Midbrain (tissue), 1 donor: ENCODE measurements around the gene SLC25A33.

Experiments
- DNase-seq: peaks from one replicate; lab custom pipeline; 2025; lab: John Stamatoyannopoulos, UW

Gene SLC25A33

DNA sequence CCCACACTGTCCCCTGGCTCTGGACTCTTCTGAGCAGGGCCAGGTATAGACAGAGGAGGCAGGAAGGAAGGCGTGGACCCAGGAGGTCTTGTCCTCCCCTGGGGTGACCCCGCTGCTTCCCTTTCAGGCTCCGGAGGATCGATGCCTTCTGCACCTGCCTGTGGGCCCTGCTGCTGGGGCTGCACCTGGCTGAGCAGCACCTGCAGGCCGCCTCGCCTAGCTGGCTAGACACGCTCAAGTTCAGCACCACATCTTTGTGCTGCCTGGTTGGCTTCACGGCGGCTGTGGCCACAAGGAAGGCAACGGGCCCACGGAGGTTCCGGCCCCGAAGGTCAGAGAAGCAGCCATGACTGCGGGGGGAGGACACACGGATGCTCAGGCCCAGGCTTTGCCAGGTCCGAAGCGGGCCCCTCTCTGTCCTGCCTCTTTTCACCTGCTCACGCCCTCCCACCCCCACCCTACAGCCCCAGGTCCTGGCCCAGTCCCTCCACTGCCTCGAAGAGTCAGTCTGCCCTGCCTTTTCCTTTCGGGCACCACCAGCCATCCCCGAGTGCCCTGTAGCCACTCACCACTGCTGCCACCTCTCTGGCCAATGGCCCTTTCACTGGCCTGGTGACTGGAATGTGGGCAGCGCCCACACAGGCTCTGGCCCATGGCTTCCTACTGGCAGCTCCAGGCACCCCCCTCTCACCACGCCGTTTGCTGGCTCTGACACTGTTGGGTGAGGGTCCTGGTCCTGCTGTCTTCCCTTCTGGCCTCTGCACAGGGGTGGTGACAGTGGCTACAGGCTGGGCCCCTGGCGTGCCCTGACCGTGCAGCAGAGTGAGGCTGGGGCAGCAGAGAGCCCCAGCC is 62.9 kb downstream of the SLC25A33 start:
- DNase-seq = no peak

- DNase-seq = no peak
These were observed 63.5 kb downstream of the SLC25A33 start for GRCh38 chr1:9602794-9603167.

DNA sequence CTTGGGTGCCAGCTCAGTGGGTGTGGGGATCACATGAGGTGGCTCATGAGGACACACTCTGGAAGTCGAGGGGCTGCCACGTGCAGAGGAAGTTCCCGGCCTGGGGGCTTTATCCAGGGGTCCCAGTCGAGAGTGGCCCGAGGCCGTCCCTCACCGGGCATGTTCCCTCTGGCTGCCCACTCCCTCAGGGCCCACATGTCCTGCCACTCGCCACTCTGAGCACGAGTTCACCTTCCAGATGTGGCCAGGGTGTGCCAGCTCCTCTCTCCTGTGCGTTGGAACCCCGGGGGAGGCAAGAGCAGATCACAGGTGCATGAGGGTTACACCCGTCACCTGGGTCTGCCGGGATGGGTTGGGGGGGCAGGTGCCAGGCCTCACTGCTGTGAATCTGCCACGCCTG is 64.0 kb downstream of the SLC25A33 start:
- no peak for DNase-seq

GRCh38 chr1:9603766-9604753 is 64.8 kb downstream of the SLC25A33 start:
- DNase-seq = no peak

GRCh38 chr1:9604836-9605235 is 65.6 kb downstream of the SLC25A33 start:
- no peak for DNase-seq

- no peak for DNase-seq
These were observed 66.7 kb downstream of the SLC25A33 start for GRCh38 chr1:9605946-9606455.

DNA sequence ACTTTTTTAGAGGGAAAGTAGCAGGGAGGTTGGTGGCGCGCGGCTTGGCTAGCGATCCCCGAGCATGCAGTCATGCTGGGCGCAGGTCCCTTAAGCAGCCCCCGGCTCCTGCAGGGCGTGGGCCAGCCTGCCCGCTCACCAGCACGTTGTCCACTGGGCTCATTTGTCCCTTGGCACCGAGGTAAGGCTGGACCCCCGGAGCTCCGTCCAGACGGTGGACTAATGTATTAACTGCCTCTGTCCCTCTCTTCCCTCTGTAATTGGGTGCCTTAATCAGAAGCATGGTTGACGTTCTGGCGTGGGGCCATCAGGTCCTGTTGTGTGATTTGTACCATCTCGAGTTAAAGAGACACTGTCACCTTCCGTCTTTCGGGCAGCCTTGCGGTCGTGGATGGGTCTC is 67.2 kb downstream of the SLC25A33 start:
- DNase-seq = no peak

DNA sequence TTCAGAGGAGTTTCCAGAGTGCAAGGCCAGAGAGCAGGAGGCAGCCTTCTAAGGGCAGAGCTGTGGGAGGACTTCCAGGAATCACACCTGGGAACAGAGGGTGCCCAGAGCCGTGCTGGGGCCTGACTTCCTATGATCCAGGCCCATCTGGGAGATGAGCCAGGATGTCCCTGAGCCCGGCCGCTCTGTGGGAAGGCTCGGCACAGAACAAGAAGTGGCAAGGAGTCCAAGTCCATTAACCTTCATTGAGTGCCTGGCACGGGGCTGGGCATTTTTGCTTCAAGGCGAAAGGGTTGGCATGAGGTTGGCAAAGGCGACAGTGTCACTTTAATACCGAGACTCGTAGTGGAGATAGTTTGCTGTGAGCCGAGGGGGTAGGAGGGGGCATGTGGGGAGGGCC is 67.7 kb downstream of the SLC25A33 start:
- DNase-seq = peak; percentile 36

DNA sequence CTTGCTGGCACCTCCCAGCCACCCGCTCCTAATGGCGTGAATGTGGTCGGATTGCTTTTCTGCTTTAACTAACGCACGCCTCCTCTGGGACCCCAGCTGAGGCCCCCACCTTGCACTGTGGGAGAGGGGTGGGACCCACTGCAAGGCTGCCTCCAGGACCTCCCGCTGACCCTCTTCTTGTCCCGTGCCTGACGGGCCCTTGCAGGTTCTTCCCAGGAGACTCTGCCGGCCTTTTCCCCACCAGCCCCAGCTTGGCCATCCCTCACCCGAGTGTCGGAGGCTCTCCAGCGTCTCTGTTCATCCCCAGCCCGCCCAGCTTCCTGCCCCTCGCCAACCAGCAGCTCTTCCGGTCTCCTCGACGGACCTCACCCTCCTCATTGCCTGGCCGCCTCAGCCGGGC is 68.1 kb downstream of the SLC25A33 start:
- no peak for DNase-seq

DNA sequence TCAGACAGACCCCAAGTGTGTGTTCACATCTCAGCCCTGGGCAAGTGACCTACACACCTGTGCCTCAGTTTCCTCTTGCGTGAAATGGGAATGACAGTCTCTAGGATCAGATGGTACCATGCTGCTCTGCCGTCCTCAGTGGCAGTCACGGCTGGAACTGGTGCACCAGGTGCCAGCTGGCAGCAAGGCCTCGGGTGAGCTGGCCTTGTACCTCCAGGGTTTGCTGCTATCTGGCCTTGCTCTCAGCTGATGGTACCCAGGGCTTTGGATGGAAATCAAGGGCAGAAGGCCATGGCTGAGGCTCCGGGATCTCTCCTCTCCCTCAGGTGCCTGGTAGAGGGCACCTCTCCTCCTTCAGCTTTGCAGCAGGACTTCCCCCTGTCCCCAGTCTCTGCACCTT is 70.7 kb downstream of the SLC25A33 start:
- no peak for DNase-seq

DNA sequence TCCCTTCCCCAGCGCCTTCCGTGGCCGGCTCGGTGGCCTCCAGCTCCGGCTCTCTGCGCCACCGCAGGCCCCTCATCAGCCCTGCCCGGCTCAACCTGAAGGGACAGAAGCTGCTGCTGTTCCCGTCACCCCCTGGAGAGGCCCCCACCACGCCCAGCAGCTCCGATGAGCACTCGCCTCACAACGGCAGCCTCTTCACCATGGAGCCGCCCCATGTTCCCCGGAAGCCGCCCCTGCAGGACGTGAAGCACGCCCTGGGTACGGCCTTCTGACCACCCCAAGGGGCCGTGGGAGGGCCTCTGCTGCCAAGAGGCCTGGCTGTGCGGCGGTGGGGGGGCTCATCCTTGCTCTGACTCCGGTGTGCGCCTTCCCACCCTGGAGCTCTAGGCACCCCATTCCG is 71.3 kb downstream of the SLC25A33 start:
- no peak for DNase-seq

DNA sequence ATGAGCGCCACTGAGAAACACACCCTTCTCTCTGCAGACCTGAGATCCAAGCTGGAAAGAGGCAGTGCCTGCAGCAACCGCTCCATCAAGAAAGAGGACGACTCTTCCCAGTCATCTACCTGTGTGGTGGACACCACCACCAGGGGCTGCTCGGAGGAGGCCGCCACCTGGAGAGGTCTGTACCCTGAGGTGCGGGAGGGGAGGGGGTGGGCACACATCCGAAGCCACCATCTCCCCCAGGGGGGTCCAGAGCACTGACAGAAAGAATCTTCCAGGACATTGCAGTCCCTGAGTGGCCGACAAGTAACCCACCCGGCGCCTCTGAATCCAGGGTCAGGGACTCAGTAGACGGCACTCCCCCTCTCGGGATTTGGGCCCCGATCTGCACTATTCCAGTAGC is 72.5 kb downstream of the SLC25A33 start:
- DNase-seq = no peak

DNA sequence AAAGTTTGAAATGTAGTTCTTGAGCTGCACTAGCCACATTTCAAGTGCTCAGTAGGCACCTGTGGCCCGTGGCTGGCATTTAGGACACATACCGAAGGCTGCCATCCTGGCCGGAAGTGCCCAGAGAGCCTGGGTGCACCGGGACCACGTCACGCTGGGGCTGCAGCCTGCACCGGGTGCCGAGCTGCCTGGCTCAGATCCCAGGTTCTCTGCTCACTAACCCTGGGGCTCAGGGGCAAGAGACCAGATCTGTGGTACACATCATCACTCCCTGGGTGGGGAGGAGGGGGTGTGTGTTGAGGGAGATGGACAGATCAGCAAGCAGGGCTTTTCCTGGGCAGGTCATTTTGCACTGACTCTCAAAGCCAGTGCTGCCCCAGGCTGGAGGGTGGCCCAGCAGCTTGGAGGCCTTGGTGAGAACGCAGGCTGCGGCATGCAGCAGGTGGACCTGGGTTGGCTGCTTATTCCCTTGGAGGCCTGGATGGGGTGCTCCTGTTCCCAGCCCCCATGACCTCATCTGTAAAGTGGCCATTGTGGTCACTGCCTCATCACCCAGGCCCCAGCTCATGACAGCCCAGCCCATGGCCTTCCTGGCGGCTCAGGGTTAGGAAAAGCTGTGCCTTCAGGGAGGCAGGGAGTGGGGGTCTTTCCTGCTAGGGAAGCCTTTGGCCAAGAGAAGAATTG is 73.0 kb downstream of the SLC25A33 start:
- DNase-seq = no peak

- no peak for DNase-seq
These were observed 73.8 kb downstream of the SLC25A33 start for GRCh38 chr1:9612871-9613624.

DNA sequence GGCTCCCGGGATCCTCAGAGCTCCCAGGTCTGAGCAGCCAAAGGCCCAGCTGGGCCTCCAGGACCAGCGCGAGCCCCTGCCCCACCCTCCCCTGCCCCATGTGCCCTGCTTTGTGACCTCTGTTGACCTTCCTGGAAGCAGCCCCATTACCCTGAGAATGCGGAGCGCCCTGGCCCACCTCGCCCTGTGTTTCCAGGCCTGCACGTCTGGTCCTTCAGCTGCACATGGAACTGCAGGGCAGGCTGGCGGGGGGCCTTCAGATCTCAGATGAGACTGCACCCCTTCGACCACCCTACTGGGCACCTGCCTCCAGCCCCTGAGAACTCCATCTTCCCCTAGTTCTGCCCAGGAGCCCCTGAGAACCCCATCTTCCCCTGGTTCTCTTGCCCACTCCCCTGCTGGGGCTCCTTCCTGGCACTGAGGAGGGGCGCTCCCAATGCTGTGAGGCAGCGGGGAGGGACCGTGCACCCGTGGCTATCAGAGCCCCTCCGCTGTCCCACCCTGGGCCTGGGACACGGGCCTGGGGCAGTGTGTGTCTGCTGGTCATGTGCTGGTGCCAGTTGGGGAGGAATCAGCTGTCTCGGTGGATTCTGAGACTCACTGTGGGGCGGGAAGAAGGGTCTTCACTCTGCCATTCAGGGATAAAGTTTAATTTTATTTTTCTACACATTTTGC is 74.5 kb downstream of the SLC25A33 start:
- DNase-seq = no peak

DNA sequence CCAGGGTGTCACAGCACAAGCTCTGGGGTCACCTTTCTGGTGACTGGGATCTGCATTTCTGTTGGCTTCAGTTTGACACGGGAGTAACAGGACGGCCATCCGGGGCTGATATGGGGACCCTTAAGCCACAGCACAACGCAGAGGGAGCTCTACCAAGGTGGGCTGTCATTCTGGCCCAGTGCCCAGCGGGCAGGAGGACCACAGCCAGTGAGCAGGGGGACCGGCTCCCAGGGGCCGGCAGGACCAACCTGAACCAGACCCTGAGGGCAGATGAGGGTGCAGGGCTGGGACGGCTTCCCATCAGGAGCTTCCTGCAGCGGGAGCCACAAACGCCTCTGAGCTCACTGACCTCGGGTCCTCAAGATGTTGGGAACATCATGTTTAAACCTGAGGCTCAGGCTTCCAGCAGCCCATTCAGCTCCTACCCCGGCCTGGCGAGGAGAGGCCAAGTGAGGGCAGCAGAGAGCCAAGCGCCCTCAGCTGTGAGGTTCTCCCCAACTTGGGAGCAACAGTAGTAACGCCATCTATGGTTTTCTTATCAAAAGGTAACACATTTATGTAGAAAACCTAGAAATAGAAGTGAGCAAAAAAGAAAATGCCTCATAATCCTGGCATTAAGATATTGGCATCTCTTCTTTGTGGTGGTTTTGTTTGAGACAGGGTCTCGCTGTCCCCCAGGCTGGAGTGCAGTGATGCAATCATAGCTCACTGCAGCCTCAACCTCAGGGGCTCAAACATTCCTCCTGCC is 76.2 kb downstream of the SLC25A33 start:
- DNase-seq = peak; percentile 27

DNA sequence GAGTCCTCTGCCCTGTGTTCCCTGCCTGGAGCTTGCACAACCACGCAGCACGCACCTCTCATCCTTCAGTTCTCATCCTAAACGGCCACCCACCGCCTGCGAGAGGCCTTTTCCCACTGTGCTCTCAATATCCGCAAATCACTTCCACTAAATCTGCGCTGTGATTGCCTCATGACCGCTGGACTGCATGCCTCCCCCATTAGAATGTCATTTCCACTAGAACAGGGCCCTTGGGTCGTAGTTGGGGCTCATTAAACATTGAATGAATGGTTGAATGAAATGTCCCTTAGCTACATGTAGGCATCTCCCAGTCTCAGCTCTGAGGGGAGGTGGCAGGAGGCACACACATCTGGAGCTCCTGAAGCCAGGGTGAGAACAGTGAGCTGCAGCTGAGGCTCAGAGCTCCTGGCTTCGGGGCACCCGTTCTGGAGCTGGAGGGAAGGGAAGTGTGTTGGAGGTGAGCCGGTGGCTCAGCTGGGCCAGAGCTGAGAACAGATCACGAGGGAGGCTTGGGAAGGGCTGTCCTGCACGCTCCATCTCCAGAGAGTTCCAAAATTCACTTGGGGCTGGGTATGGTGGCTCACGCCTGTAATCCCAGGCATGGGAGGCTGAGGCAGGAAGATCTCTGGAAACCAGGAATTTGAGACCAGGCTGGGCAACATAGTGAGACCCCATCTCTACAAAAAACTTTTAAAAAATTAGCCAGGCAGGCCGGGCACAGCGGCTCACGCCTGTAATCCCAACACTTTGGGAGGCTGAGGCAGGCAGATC is 79.8 kb downstream of the SLC25A33 start:
- no peak for DNase-seq

DNA sequence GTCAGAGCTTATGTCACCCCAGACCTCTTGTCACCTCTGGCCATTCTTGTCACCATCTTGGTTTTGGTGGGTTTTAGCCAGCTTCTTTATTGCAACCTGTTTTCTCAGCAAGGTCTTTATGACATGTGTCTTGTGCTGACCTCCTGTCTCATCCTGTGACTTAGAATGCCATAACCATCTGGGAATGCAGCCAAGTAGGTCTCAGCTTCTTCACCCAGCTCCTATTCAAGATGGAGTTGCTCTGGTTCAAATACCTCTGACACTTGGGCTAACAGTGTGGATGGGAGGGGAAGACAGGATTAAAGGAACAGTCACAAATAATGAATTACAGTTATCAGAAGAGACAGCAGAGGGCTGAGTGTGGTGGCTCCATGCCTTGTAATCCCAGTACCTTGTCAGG is 81.8 kb downstream of the SLC25A33 start:
- DNase-seq = no peak

DNA sequence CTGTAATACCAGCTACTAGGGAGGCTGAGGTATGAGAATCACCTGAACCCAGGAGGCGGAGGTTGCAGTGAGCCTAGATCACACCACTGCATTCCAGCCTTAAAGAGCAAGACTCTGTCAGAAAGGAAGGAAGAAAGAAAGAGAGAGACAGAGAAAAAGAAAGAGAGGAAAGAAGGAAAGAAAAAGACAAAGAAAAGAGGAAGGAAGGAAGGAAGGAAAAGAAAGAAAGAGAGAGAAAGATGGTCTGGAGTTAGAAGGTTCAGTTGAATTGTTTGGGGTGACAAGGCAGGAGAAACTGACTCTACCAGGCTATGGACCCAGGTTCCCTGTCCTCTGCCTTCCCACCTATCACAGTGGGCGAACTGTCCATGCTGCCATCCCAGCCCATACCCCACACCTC is 84.8 kb downstream of the SLC25A33 start:
- DNase-seq = no peak
